CD4-positive, alpha-beta T cell treated with Interleukin-6 for 4 hours (primary cell): ENCODE measurements around the gene PTPRN2.
A peak's percentile ranks its signal among the peaks of the same experiment; 100 is the strongest.
"Not testable (repeated sequence)": the region's sequence is repeated elsewhere in the genome, so short reads cannot be mapped to it uniquely, and the experiment has no call there.

Experiments
- DNase-seq: peaks from one replicate; pipeline ENCODE4 v3.0.0-alpha.2; 2020; ENCODE audit warnings: mixed read lengths

PTPRN2 gene

DNA sequence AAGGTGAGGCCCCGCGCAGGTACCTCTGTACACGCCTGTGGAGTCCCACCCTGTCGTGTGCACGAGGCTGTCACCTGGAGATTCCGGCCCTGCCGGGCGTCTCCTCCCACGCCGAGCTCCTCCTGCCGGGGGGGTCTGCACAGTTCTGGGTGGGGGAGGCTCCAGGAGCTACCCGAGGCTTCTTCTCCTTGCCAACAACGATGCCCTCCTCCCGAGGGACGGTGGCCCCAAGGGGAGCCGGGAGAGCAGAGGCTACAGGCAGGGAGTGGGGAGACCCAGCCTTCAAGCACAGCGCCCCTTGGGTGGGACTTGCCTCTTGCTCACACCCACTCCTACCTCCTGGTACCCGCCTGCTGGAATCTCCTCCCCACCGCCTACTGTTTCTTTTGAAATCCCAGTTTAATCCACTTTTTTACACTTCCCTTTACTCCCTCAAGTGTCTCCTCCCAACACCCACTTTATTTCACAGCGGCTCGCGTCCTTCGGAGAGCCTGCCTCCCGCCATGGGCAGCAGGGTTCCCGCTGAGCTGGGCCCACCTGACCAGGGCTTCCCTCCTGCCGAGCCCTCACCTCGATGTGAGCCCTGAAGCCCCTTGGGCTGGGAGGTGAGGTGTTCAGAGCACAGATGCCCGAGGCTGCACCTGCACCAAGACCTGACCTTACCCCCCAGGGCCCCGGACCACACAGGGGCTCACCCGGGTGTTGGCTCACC, 912.8 kb downstream of the PTPRN2 start:
- no peak for DNase-seq

DNA sequence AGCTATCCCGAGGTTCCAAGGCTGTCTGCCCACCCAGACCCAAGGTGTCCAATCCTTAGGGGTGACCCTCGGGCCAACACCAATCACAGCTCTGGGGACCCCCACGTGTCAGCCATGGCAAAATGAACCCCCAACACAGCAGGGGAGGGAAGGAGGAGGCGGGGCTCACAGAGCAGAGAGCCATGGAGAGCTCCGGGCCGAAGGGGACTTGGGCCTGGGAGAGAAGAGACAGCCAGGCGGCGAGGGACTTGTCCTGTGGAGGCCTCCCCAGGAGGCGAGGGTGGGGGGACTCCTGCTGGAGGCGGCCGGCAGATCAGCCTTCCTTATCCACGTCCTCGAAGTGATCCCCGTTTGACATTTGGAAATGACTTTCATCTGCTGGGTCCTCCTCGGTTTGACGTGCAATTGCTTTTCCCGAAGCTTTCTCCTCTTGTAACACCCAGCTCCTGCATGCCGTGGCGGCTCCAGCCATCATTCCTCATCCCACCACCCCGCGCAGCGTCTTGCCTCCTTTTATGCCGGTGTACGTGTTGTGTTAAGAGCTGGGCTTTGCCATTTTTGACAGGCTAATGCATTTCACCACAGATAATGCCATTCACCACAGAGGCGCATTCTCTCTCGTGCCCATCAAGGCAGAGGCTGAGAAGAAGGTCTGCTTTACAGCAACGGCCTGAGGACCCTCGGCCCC, 913.5 kb downstream of the PTPRN2 start:
- no peak for DNase-seq

DNA sequence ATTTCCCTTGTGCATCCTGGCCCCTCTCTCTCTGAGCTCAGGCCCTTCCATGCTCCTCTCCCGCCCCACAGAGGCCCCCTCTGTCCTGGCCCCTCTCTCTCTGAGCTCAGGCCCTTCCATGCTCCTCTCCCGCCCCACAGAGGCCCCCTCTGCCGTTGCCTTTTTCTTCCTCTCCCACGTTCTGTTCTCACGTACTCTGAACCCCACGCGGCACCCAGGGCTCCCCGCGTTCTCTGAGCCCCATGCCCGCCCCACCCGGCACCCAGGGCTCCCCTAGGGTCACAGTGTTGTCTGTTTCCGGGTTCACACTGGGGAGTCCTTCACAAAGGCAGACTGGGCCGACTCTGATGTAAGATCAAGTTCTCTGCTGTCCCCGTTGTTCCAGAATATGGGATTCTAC, 914.0 kb downstream of the PTPRN2 start:
- no peak for DNase-seq

DNA sequence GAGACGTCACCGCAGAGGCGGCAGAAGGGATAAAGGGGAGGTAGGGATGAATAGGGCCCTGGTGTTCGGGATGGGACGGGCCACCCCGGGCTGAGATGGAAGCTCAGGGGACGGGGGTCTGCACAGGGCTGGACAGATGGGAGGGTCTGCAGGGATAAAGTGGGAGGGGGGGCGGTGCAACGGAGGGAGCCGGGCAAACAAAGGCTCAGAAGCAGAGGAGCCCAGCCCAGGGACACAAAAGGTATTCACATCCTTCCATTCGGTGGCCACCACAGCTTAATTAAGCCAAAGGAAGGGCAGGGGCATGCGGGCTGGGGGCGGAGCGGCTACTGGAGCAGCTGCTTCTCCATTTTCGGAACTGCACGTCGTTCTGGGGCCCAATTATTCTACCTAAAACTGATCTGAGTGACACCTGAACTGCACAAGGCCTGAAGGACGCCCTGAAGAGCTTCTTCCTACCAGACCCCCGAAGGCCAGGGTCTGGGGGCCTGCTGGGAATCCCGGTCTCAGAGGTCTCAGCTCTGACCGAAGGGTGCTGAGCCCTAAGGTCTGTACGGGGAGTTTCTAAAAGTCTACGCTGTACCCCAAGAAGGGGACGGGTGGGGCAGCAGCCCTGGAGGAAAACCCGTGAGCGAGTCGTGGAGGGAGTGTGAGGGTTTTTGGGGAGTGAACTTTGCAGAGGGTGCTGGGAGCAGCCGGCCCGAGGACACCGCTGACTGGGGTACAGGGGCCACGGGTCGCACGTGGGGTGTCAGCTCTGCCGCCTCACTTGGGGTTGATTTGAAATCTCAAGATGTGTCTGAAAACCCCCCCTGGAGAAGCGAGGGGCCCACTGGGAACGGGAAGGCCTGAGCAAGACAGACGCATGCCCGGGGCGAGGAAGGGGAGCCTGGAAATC, 916.0 kb downstream of the PTPRN2 start:
- no peak for DNase-seq

DNA sequence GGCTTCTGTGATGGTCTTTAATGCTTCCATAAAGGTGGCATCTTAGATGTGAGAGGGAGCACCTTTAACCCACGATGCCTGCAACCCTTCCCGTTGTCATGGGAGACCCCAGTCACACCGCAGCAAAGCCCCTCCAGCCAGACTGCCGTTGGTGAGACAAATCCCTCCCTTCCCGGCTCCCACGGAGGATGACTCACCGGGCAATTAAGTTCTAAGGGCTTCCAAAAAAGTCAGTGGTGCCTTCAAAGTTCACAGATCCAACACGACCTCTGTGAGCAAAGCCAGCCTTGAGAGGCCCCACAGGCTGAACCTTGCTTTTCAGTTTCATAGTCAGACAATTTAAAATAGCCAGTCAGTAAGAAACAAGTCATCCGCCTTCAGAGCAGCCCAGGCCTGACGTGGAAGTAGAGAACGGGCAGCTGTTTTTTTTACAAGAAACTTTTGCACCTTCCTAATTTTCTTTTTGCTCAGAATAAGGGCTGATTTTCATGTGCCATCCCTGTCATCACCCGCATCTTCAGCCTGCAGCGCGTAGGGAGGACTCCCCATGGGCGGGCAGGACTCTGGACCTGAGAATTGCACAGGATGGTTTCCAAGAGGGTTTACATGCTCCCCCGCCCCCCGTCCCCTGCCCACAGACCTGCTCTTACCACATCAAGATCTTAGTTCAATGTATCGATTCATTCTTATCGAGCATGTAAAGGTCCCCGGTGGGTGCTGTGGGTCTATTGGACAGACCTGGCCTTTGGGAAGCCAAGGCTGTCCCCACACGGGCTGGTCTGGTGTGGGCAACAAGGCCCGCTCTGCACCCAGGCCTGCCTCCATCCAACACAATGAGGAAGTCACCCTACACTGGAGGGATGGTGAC, 916.9 kb downstream of the PTPRN2 start:
- no peak for DNase-seq

DNA sequence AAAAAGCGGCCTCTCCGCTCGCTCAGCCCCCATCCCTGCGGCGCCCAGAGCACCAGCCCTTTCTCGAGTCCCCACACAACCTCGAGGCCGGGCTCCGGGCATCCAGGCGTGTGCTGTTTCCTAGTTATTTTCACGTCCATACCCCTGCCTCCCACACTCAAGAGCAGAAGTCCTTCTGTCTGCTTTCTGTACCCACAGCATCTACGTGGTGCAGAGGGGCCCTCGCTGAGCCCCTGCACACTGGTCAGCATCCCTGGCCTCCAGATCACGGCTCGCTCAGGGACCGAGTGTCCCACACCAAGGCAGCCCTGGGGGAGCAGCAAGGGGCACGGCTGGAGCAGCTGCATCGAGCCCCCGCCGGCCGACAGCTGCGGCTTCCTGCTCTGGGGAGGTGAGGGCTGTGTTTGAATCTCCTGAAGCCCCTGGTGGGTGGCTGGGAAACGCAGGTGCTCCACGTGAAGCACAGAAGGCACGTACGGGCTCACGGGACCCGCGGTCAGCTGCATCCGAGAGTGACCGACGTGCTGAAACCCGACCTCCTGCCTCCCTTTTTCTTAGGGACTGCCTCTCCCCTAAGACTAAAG, 917.8 kb downstream of the PTPRN2 start:
- no peak for DNase-seq

DNA sequence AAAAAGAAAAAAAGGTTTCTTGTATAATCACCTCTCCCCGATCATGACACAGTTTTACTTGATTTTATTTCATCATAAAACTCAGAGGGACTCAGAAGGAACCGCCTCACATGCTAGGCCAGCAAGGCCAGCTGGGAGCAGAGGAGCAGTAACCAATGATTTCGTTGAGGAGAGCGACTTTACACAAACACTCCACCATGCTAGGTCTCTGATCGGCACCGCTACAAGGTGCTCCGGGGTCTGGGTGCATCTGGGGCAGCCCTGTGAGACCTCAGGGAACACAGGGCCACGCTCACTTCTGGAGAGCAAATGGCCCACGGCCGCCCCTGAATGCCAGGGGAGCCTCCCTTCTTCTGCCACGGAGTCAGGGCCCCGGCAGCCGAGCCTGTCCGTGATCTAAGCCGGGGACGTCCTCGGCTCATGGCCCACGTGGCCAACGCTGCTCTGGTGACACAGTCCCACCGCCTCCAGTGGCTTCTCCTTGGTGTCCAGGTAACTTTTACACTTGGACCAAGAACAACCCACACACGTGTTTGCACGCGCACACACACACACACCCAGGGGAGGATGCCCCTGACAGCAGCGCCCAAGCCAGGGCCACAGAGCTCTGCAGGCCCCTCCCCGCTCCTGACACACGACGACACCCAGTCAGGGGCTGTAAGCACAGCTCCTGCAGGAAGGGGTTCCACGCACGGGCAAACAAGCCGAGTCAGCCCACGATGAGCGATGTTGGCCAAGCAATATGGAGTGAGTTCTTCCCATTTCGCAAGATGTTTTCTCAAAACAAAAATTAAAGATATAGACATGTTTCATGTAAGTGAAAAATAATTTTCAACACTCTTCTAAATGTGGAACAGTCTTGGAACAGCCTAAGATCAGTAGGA, 918.5 kb downstream of the PTPRN2 start:
- no peak for DNase-seq

DNA sequence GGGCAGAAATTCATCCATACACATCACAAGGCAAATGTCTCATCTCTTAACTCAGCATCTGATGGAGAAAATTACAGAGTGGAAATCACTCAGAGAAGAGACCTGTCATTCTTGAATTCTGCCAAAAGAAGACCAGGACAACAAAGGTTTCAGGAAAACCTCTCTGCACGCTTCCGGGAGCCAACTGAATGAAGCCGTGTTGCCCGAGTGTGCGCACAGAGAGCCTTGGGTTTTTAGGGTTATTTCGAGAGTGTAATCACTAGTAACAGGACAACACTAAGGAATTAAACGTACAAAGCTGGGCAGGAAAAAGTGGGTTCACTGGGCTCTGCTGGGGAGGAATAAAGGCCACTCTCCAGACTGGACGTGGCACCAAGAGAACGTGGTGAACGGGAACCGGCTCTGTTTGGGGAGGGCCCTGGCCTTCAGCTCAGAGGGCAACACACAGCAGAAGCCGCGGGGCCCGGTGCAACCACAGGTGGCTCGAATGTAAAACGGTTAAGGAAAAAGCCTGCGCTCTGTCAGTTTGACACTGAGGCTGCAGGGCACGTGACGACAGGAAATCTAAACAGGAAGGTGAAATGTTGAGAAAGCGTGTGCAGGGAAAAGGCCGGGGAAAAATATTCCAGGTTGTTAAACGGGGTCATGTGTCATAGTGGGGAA, 919.3 kb downstream of the PTPRN2 start:
- DNase-seq, result peak; percentile 13

DNA sequence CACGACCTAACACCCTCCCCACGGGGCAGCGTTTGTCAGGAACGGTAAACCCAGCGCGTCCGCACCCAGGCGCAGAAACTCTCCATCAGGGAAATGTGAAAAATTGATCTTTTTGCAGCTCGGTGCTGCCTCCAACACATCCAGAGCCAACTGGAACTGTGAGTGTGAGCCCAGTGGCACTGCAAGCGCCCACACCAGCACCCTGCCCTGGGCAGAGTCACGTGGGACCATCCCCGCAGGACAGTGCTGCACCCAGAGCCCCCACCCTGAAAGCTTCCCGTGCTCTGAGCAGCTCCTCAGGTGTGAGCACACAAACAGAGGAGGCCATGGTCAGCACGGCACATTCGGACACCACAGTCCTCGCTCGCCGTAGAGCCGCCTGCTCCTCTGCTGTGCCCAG, 919.9 kb downstream of the PTPRN2 start:
- DNase-seq, result no peak

DNA sequence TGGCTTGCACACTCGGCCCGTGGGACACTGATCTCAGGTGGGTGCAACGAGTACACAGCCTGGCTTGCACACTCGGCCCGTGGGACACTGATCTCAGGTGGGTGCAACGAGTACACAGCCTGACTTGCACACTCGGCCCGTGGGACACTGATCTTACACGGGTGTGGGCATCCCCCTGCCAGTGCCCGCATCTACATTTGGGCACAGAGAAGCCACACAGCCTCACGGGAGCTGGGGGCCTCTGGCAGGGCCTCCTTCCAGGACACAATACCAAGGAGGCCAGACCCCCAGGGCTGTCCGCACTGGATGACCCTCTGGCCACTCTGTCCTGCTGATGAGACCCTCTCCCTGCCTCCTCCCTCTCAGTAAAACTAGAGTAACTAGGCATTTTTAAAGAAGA, 920.4 kb downstream of the PTPRN2 start:
- DNase-seq, result no peak

DNA sequence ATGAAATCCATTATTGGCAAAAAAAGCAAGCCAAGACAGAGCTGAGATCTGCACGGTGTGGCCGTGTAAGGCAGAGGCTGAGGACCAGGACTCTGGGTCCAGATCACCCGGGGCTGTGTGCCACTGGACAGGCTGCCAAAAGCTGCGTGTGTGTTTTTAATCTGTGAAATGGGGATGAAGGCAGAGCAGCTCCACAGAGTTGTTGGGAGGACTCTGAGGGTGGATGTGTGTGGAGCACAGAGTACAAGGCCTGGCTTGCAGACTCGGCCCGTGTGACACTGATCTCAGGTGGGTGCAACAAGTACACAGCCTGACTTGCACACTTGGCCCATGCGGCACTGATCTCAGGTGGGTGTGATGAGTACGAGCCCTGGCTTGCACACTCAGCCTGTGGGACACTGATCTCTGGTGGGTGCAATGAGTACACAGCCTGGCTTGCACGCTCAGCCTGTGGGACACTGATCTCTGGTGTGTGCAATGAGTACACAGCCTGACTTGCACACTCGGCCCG, 921.0 kb downstream of the PTPRN2 start:
- no peak for DNase-seq

DNA sequence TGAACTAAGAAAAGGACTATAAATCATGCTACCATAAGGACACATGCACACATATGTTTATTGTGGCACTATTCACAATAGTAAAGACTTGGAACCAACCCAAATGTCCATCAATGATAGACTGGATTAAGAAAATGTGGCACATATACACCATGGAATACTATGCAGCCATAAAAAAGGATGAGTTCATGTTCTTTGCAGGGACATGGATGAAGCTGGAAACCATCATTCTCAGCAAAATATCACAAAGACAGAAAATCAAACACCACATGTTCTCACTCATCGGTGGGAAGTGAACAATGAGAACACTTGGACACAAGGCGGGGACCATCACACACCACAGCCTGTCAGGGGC, 922.0 kb downstream of the PTPRN2 start:
- not testable (repeated sequence) for DNase-seq

DNA sequence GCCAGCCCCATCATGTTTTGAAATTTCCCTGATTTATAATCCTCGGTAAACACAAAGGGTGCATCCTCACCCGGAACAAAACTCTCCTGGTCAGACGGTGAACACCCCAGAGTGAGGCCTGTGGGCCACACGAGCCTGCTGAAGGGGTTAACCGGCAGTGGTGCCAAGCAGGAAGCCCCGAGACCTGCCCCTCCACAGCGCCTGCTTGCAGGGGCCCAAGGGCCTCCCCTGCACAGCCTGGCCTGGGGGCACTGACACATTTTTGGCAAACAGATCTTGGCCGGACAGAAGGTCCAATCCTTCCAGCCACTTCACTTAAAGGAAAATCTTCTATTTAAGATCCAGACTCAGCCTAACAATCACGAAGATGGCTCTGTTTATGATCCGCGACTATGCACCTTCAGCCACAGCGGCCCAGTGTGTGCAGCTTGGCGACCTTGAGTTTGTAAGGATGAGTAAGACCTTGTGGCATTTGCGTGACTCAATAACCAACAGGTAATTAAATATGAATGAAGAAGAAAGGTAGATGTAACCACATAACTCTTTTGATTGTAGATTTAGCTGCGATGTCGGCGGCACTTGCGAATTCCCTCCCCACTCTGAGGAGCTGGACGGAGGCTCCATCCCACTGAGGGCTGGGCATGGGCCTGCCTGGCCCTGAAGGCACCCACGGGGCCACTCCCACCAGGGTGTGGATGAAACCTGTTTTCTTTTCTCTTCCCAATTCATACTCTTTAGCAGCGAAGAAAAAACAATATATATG, 922.6 kb downstream of the PTPRN2 start:
- no peak for DNase-seq

DNA sequence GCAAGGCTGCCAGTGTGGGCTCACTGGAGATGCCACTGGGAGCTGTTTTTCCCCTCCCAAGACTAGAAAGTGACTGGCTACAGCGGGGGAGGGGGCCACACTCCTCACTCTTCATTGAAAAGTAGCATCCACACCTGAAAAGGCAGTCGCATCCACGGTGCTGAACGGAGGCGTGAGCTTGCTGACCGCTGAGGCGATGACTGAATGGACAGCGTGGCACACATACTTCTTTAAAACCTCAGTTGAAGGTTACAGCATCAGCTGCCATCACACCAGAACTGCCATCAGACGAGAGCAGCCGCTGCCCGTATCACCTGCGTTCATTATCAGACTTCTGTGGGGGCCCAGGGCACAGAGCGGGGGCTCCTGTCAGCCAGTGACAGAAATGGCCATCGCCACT, 923.6 kb downstream of the PTPRN2 start:
- no peak for DNase-seq

DNA sequence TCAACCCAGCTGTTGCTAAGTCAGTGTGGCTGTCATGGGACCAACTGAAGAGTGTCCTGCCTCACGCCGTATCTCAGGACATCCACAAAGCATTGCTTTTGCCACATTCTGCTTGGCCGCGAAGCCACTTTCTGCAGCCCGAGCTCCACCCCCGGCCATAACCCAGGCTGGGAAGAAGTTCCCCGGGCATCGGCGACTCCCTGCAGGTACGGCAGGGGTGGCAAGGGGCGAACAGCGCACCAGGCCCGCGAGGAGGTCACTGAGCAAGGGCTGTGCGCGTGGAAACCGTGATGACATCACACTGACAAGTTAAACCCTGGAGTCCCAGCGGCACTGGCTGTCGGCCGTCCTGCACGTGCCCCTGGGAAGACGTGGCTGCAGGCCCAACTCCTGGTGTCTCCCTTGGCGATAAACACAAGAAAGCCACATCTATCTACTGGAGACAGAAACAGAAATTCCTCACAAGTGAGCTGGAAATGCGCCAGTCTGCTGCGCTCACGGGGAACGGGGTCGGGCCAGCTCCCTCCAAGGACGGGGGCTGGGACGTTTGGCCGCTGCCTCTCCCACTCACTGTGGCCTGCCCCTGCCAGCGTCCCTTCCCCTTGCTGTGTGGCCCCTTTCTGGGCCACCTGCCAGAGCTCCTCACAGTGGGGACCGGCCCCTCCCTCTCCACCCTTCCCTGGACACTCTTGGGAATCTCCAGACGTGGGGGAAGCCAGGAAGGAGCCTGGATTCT, 924.5 kb downstream of the PTPRN2 start:
- DNase-seq, result no peak

DNA sequence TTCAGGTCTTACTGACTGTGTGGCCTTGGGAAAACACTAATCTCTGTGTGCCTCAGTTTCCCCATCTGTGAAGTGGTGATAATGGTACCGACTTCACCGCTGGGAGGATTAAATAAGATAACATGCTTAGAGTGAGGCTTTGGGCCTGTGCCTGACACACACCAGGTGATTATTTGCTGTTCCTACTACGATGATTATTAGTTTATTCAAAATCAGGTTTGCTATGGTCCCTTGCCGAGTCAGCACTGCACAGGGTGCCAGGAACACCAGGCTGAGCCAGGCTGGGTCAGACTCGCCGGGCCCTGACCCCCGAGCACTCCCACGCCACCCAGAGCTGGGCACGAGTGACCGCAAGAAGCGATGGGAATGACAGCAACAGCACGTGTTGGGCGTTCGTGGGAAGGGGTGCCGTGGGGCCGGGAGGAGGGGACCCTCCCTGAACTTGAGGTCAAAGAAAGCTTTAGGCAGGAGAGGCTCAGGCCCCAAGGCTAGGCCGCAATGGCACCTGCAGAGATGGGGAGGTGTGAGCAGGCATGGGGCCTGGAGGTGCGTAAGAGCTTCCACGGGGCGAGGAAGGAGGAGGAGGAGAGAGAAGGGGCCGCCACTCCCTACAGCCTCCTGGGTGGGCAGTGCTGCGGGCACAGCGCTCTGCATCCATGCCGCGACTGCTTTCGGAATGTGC, 925.4 kb downstream of the PTPRN2 start:
- DNase-seq, result no peak

DNA sequence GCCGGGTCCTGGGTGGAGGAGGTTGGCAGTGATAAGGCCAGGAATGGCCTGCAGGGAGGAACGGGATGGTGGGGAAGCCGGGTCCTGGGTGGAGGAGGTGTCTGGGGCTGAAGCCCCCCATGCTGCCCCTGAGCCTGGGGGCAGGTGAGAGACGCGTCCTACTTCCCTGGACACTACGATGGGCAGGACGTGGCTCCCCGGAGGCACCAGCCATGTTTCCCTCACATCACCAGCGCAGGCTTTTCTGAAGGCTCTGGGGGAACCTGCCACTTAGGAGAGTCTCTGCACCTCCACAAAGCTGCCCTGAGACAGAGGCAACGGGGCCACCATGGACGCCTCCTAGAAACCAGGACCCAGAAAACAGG, 926.0 kb downstream of the PTPRN2 start:
- no peak for DNase-seq

DNA sequence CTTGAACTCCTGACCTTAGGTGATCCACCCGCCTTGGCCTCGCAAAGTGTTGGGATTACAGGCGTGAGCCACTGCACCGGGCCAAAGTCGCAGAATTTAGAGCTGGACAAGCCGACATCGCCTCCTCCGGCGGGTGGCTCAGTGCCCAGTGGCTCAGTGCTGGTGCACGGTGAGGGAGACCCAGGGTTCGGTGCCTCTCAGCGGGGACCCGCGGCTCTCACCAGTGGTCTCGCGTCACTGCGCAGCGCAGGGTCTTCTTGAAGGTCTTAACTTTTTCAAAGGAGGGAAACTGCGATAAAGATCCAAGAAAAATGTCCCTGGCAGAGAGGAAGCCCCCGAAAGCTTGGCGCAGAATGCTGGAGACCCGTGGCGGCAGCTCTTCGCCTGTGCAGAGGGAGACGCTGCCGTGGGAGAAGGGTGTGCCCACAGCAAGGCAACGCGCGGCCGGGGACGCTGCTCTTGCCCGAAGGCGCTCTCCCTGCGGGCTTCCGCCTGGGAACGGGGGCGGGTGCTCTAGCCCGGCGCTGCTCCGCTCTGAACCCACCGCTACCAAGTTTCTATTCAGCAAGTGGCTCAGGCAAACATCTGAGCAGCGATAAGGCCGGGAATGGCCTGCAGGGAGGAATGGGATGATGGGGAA, 926.5 kb downstream of the PTPRN2 start:
- no peak for DNase-seq
